ENCODE data around the gene NOXRED1. TPM values are rescaled to one million over a fixed set of nuclear protein-coding genes. Genes with fewer than 3 reads are reported as not detected.

NOXRED1 gene
- total RNA-seq, 4 donors from 2014 or later = 0.68 to 2.2 (median 1.4) TPM

DNA sequence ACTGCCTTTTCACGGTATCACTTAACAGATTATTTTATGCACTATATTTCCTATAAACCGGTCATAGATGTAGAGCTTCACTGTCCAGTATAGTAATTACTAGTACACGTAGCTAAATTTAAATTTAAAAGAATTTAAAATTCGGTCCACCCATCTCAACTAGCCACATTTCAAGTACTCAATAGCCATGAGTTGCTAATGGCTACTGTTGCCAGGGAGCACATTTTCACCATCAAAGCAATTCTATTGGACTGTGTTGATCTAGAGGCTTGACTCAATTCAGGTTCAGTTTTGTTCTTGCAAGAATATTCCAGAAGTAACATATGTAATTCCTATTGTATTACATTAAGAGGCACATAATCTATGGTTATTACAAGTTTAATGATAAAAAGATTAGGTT lies 66.4 kb downstream of the NOXRED1 start:
- intact Hi-C loops (cut with DNase I; ENCODE audit: low total_unique reads) = no loop called here

GRCh38 chr14:77355811-77356210 lies 67.5 kb downstream of the NOXRED1 start:
- in situ Hi-C loops (cut with MboI; ENCODE audit: low pct_ligation_motif_present in 1 of 4, low pct_unique_long_range_greater_than_20kb in 1 of 4, low sequenced_read_pairs in 3 of 4) = no loop called here
- 98 to 100% methylated on average over 4 of the region's 4 CpGs for WGBS, 2 donors (ENCODE audit: low coverage in 1 of 2)

More for the DNA sequence above, 66.4 kb downstream of the NOXRED1 start:
- Histone ChIP-seq H3K9me3 (no peaks in the 10 kb centered on the region), H3K4me1 (no peaks in the 10 kb centered on the region), H3K4me3 (no peak overlapping the region), H3K27me3 (no peaks in the 10 kb centered on the region), H3K27ac (no peak overlapping the region), H3K36me3 (no peaks in the 10 kb centered on the region)
- no peak for DNase-seq
- TF ChIP-seq POLR2AphosphoS5 (IDR thresholded peaks at IDR 0.05) = no peak
- no peak for TF ChIP-seq EP300 (IDR thresholded peaks at IDR 0.05; ENCODE audit: low read depth)
- no peak for TF ChIP-seq POLR2A (IDR thresholded peaks at IDR 0.05)
- 96 to 97% methylated on average over 4 of the region's 4 CpGs for WGBS, 2 donors (ENCODE audit: low coverage in 1 of 2)
- in situ Hi-C loops (cut with MboI; ENCODE audit: low pct_ligation_motif_present in 1 of 4, low pct_unique_long_range_greater_than_20kb in 1 of 4, low sequenced_read_pairs in 3 of 4) = no loop called here

DNA sequence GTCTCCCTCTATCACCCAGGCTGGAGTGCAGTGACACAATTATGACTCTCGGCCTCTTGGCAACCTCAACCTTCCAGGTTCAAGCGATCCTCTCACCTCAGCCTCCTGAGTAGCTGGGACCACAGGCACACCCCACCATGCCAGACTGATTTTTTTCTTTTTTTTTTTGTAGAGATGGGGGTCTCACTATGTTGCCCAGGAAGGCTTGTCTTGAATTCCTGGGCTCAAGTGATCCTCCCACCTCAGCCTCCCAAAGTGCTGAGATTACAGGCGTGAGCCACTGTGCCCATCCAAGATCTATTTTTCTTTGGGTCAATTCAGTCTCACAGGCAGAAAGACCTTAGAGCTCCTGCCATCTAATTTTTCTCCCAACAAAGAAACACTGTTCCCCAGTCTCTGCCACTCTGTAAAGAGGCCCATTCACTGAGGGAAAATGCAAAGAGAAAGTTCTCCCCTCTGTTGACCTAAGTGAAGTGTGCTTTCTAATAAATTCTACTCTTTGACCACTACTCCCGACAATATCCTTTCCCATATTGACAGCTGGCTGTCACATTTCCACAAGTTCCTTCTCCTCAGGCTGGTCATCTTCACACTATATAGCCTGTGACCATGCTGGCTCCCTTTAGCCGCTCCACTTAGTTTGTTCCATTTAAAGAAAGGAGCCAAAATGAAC lies 69.7 kb downstream of the NOXRED1 start:
- Histone ChIP-seq H3K27me3 (no peaks in the 10 kb centered on the region), H3K4me1 (no peaks in the 10 kb centered on the region), H3K36me3 (peaks cover 0 to 6% (median 0%) of the 10 kb centered on the region in 4 donors), H3K4me3 (no peak overlapping the region), H3K27ac (no peak overlapping the region), H3K9me3 (no peaks in the 10 kb centered on the region)
- 86 to 92% methylated on average over 4 to 5 of the region's 5 CpGs for WGBS, 2 donors (ENCODE audit: low coverage in 1 of 2)
- TF ChIP-seq POLR2AphosphoS5 (IDR thresholded peaks at IDR 0.05) (no peak), EP300 (IDR thresholded peaks at IDR 0.05; ENCODE audit: low read depth) (no peak), POLR2A (IDR thresholded peaks at IDR 0.05) (no peak), CTCF (IDR thresholded peaks at IDR 0.05) (no peak)
- intact Hi-C loops (cut with DNase I; ENCODE audit: low total_unique reads) = no loop called here
- DNase-seq = no peak
- in situ Hi-C loops (cut with MboI; ENCODE audit: low pct_ligation_motif_present in 1 of 4, low pct_unique_long_range_greater_than_20kb in 1 of 4, low sequenced_read_pairs in 3 of 4) = no loop called here

More at GRCh38 chr14:77355811-77356210, 67.5 kb downstream of the NOXRED1 start:
- TF ChIP-seq EP300 (IDR thresholded peaks at IDR 0.05; ENCODE audit: low read depth) (no peak), POLR2AphosphoS5 (IDR thresholded peaks at IDR 0.05) (no peak), POLR2A (IDR thresholded peaks at IDR 0.05) (no peak), CTCF (IDR thresholded peaks at IDR 0.05) (no peak)
- H3K4me1 ChIP-seq = no peaks in the 10 kb centered on the region
- H3K27ac ChIP-seq = no peak overlapping the region
- no peaks in the 10 kb centered on the region for H3K27me3 ChIP-seq
- peaks cover 0 to 2% (median 0%) of the 10 kb centered on the region in 4 donors for H3K36me3 ChIP-seq
- no peaks in the 10 kb centered on the region for H3K9me3 ChIP-seq
- H3K4me3 ChIP-seq = no peak overlapping the region
- intact Hi-C loops (cut with DNase I; ENCODE audit: low total_unique reads) = no loop called here
- DNase-seq = no peak

- no peak for TF ChIP-seq CTCF (IDR thresholded peaks at IDR 0.05)
- no peak for TF ChIP-seq EP300 (IDR thresholded peaks at IDR 0.05; ENCODE audit: low read depth)
- no peak for TF ChIP-seq POLR2AphosphoS5 (IDR thresholded peaks at IDR 0.05)
- no peak for TF ChIP-seq POLR2A (IDR thresholded peaks at IDR 0.05)
- no peaks in the 10 kb centered on the region for H3K4me1 ChIP-seq
- no peak overlapping the region for H3K4me3 ChIP-seq
- no peak for DNase-seq
- whole genome bisulfite sequencing, 2 donors (ENCODE audit: low coverage in 1 of 2) = 60 to 78% methylated on average over 2 to 3 of the region's 3 CpGs
- no peaks in the 10 kb centered on the region for H3K9me3 ChIP-seq
- H3K27ac ChIP-seq = no peak overlapping the region
- intact Hi-C loops (cut with DNase I; ENCODE audit: low total_unique reads) = no loop called here
- H3K36me3 ChIP-seq = peaks cover 0 to 10% (median 0%) of the 10 kb centered on the region in 4 donors
- in situ Hi-C loops (cut with MboI; ENCODE audit: low pct_ligation_motif_present in 1 of 4, low pct_unique_long_range_greater_than_20kb in 1 of 4, low sequenced_read_pairs in 3 of 4) = no loop called here
- no peaks in the 10 kb centered on the region for H3K27me3 ChIP-seq
These were observed 75.6 kb downstream of the NOXRED1 start for GRCh38 chr14:77347751-77348150.

All from transverse colon (tissue), 4 donors.